Thyroid gland (tissue), 4 donors: ENCODE results near the gene FLCN. TPM values are rescaled to one million over a fixed set of nuclear protein-coding genes. Genes with fewer than 3 reads are reported as not detected.
A peak's percentile ranks its signal among the peaks of the same experiment; 100 is the strongest.

Source experiments
- DNase-seq, 2 donors: peaks; one replicate each; pipeline ENCODE4 v3.0.0-alpha.2; 2019
- H3K27ac ChIP-seq, 3 donors: fragments of 200-600 bp; sonication (generic); 1 replicate in 2 of 3; 2 replicates in 1 of 3; pipeline ENCODE4 v1.5.1; 2016 to 2019; ENCODE audit warnings: mild to moderate bottlenecking in 1 of 3, moderate library complexity in 1 of 3
- H3K27me3 ChIP-seq: fragments of 200-600 bp; sonication (generic); one replicate; pipeline ENCODE4 v1.5.1; 2019
- H3K36me3 ChIP-seq, 2 donors: fragments of 200-600 bp; sonication (generic); one replicate each; pipeline ENCODE4 v1.5.1; 2016 to 2019
- H3K4me1 ChIP-seq, 2 donors: fragments of 200-600 bp; sonication (generic); one replicate each; pipeline ENCODE4 v1.5.1; 2017 to 2019
- H3K4me3 ChIP-seq, 3 donors: fragments of 200-600 bp; sonication (generic); replicated peaks in 1 of 3; 1 replicate in 2 of 3; 2 replicates in 1 of 3; pipeline ENCODE4 v1.5.1; 2016; ENCODE audit warnings: mild to moderate bottlenecking in 1 of 3
- H3K9me3 ChIP-seq: fragments of 200-600 bp; sonication (generic); one replicate; pipeline ENCODE4 v1.5.1; 2017
- POLR2A ChIP-seq, 2 donors: fragments of 450-650 bp; IDR thresholded peaks; one replicate each; pipeline ENCODE4 v1.6.1; 2017; ENCODE audit warnings: antibody characterized with exemption in 2 of 2, mild to moderate bottlenecking in 2 of 2, moderate library complexity in 1 of 2
- WGBS, 2 donors: methylation state at CpG; one replicate each; pipeline ENCODE4 v1.1.5; 2017; 5-methylcytosine and 5-hydroxymethylcytosine counted together
- intact Hi-C: fragments of 100-400 bp; cut with DNase I; formaldehyde crosslinking; loops from one replicate; pipeline ENCODE4 v1.15.1; 2023
- total RNA-seq, 4 donors: library from RNA; depleted of rRNA; stranded (reverse); fragments of >200 nt; gene quantifications; one replicate each; pipeline ENCODE4 v1.2.3, GENCODE V29; 2016
- TF ChIP-seq, protein P1 (sequence below), 6 experiments: fragments of 200-600 bp in 3 of 6; fragments of 450-650 bp in 3 of 6; sonication (generic) in 3 of 6; IDR thresholded peaks; one replicate each; pipeline ENCODE4 v1.5.1; 2016 to 2019; ENCODE audit warnings: antibody characterized with exemption in 6 of 6, mild to moderate bottlenecking in 2 of 6, inconsistent platforms in 1 of 6, moderate library complexity in 1 of 6

FLCN gene
- total RNA-seq, 4 donors from 2014 or later, result 61.5 to 79.7 (median 68.2) TPM

GRCh38 chr17:17191346-17191792 is 45.6 kb downstream of the FLCN start:
- peak overlapping the region in 2 of 3 donors; percentile 2 to 45 for H3K27ac ChIP-seq
- no peaks in the 10 kb centered on the region for H3K36me3 ChIP-seq
- no peaks in the 10 kb centered on the region for H3K27me3 ChIP-seq
- no peak overlapping the region for H3K4me3 ChIP-seq
- 66 to 88% methylated on average over 11 of the region's 11 CpGs for WGBS, 2 donors
- intact Hi-C loops, result no loop called here
- peaks cover 26 to 33% of the 10 kb centered on the region in 2 donors for H3K4me1 ChIP-seq
- no peaks in the 10 kb centered on the region for H3K9me3 ChIP-seq
- TF ChIP-seq, protein P1, sequence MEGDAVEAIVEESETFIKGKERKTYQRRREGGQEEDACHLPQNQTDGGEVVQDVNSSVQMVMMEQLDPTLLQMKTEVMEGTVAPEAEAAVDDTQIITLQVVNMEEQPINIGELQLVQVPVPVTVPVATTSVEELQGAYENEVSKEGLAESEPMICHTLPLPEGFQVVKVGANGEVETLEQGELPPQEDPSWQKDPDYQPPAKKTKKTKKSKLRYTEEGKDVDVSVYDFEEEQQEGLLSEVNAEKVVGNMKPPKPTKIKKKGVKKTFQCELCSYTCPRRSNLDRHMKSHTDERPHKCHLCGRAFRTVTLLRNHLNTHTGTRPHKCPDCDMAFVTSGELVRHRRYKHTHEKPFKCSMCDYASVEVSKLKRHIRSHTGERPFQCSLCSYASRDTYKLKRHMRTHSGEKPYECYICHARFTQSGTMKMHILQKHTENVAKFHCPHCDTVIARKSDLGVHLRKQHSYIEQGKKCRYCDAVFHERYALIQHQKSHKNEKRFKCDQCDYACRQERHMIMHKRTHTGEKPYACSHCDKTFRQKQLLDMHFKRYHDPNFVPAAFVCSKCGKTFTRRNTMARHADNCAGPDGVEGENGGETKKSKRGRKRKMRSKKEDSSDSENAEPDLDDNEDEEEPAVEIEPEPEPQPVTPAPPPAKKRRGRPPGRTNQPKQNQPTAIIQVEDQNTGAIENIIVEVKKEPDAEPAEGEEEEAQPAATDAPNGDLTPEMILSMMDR (IDR thresholded peaks at IDR 0.05), result no peak
- TF ChIP-seq POLR2A (IDR thresholded peaks at IDR 0.05), result no peak
- DNase-seq, result peak in 1 of 2 donors; percentile 35

DNA sequence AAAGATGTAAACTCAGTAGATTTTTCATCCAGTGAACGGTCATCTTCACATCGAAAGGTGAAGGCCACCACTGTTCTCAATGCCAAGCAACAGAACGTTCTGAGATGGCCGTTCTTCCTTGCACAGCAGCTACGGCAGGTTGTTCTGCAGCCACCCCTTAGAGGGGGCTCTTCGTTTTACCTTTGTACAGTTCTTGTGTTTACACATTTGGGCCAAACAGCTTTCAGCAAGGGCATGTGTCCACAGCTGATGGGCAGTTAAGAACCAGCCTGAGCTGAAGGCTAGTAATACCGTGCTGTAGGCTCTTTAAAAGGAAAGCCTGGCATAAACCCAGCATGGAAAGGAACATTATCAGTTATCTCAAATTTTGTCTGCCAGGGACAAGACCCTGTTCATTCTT is 46.8 kb downstream of the FLCN start:
- no peaks in the 10 kb centered on the region for H3K27me3 ChIP-seq
- no peaks in the 10 kb centered on the region for H3K36me3 ChIP-seq
- H3K27ac ChIP-seq, result no peak overlapping the region
- no peaks in the 10 kb centered on the region for H3K9me3 ChIP-seq
- H3K4me1 ChIP-seq, result peaks cover 38 to 44% of the 10 kb centered on the region in 2 donors
- WGBS, 2 donors, result 89% methylated on average over 7 of the region's 7 CpGs
- TF ChIP-seq, protein P1 (IDR thresholded peaks at IDR 0.05), result no peak
- no peak for TF ChIP-seq POLR2A (IDR thresholded peaks at IDR 0.05)
- no peak for DNase-seq
- no peak overlapping the region for H3K4me3 ChIP-seq
- intact Hi-C loops, result no loop called here

- TF ChIP-seq, protein P1 (IDR thresholded peaks at IDR 0.05), result no peak
- no peak for TF ChIP-seq POLR2A (IDR thresholded peaks at IDR 0.05)
- Histone ChIP-seq H3K9me3 (no peaks in the 10 kb centered on the region), H3K27ac (no peak overlapping the region), H3K27me3 (no peaks in the 10 kb centered on the region), H3K36me3 (peaks cover 0 to under 1% of the 10 kb centered on the region in 2 donors), H3K4me3 (no peak overlapping the region), H3K4me1 (peaks cover 38 to 51% of the 10 kb centered on the region in 2 donors)
- intact Hi-C loops, result no loop called here
- DNase-seq, result no peak
- 71 to 73% methylated on average over 4 of the region's 4 CpGs for WGBS, 2 donors
Observed at GRCh38 chr17:17189559-17189958, 47.4 kb downstream of the FLCN start.

DNA sequence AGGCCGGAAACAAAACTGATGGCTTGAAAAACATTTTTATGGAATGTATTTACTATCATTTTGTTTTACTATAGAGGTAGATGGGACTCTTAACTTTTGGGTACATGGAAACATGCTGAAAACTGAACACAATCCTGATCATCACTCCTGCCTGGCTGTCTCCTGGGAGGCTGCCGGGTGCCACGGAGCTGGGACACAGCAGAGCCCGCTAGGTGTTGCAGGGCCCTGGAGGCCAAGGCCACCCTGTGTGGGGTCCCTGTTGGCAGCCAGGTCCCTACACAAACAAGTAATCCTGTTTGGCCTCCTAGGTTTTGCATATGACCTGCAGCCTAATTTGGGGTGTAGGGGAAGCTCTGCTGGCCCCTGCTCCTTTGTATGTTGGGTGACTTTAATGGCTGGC is 48.4 kb downstream of the FLCN start:
- WGBS, 2 donors, result 92 to 93% methylated on average over 3 to 4 of the region's 4 CpGs
- peaks cover under 1 to 5% of the 10 kb centered on the region in 2 donors for H3K36me3 ChIP-seq

More for the DNA sequence above, 48.4 kb downstream of the FLCN start:
- TF ChIP-seq, protein P1 (IDR thresholded peaks at IDR 0.05), result no peak
- TF ChIP-seq POLR2A (IDR thresholded peaks at IDR 0.05), result no peak
- H3K4me1 ChIP-seq, result peaks cover 38 to 56% of the 10 kb centered on the region in 2 donors
- no peaks in the 10 kb centered on the region for H3K27me3 ChIP-seq
- H3K4me3 ChIP-seq, result no peak overlapping the region
- DNase-seq, result no peak
- intact Hi-C loops, result no loop called here
- no peaks in the 10 kb centered on the region for H3K9me3 ChIP-seq
- H3K27ac ChIP-seq, result no peak overlapping the region
